ENCODE results near the gene ABCB9.
"Not testable (repeated sequence)": the region's sequence is repeated elsewhere in the genome, so short reads cannot be mapped to it uniquely, and the experiment has no call there.

The ABCB9 gene

DNA sequence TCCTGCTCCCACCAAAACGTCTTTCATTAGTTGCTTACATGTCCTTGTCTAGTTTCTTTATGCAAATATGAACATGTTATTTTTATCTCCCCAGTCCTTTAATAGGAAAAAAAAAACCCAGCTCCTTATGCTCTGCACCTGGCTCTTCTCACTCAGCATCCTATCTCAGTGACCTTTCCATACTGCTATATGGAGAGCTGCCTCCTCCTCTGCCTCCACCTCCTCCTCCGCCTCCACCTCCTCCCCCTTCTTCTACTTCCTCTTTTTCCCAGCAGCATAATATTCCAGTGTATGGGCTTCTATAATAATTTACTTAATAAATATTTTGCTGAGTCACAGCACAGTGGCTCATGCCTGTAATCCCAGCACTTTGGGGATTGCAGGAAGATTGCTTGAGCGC, 31.5 kb downstream of the ABCB9 start:
- DNase-seq = no peak

- no peak for DNase-seq
Observed at GRCh38 chr12:122932207-122932606, 34.1 kb downstream of the ABCB9 start.

GRCh38 chr12:122929812-122930211, 36.5 kb downstream of the ABCB9 start:
- DNase-seq = no peak

DNA sequence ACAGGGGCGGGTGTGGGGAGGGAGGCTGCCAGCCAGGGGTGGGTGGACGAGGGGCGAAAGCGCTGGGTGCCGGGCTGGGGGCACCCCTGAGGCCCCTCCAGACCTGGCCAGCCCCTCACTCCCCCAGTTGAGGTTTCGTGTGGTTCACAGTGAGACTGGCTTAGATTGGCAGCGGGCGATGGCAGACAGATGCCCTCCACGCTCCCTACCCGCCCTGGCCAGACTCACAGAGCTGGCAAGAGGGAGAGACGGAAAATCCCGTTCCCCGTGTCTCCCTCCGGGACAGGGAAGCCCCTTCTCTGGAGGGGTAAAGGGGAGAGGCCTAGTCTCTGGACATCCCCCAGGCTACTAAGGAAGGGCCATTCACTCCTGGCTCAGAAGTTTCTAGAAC, 37.1 kb downstream of the ABCB9 start:
- DNase-seq = no peak

- DNase-seq = no peak
Observed at GRCh38 chr12:122928404-122929147, 37.7 kb downstream of the ABCB9 start.

DNA sequence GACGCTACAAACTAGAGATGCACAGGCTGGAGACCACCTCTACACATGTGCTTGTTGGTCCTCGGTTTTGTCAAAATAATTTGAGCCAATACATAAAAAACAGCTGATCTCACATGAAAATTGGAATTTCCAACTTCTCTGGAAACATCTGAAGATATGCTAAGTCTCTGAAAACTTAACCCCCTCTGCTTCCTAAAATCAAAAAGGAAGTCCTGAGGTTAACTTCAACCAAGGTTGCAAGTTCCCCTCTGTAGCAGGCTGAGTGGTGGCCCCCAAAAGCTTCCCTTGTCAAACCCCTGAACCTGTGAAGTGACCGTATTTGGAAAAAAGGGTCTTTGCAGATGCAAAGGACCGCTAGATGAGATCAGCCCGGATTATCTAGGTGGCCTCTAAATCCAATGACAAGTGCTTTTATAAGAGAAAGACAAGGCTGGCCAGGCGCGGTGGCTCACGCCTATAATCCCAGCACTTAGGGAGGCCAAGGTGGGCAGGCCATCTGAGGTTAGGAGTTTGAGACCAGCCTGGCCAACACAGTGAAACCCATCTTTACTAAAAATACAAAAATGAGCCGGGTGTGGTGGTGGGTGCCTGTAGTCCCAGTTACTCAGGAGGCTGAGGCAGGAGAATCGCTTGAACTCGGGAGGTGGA, 38.4 kb downstream of the ABCB9 start:
- DNase-seq = no peak

DNA sequence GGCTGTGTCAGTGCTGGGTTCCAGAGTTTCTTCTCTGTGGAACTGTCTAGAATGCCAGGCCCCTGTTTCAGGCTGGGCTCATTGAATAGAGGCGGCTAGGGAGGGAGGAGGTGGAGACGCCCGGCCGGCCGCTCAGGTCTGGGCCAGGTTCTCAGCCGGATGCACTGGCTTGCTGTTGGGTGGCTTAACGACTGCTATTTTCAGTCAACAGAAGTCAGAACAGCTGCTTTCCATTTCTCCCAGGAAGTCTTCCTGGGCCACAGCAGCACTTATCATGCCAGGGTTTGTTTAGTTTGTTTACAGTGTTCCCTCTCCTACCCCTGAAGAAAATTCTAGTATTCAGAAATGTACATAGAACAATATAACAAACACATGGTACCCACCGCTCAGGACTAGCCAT, 44.3 kb downstream of the ABCB9 start:
- no peak for DNase-seq

- DNase-seq = no peak
Observed at GRCh38 chr12:122920687-122921086, 45.6 kb downstream of the ABCB9 start.

DNA sequence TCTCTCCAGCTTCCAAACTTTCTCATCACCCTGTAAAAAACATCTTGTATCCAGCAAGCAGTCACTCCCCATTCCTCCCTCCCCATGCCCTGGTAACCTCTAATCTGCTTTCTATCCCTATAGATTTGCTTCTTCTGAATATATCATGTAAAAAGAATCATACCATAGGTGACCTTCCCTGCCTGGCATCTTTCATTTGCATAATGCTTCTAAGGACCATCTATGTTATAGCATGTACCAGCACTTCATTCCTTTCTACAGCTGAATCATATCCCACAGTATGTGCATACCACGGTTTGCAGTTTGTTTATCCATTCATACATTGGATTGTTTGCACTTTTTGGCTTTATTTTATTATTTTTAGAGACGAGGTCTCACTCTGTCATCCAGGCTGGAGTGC, 47.4 kb downstream of the ABCB9 start:
- DNase-seq = no peak

- no peak for DNase-seq
Observed at GRCh38 chr12:122917507-122918121, 48.6 kb downstream of the ABCB9 start.

DNA sequence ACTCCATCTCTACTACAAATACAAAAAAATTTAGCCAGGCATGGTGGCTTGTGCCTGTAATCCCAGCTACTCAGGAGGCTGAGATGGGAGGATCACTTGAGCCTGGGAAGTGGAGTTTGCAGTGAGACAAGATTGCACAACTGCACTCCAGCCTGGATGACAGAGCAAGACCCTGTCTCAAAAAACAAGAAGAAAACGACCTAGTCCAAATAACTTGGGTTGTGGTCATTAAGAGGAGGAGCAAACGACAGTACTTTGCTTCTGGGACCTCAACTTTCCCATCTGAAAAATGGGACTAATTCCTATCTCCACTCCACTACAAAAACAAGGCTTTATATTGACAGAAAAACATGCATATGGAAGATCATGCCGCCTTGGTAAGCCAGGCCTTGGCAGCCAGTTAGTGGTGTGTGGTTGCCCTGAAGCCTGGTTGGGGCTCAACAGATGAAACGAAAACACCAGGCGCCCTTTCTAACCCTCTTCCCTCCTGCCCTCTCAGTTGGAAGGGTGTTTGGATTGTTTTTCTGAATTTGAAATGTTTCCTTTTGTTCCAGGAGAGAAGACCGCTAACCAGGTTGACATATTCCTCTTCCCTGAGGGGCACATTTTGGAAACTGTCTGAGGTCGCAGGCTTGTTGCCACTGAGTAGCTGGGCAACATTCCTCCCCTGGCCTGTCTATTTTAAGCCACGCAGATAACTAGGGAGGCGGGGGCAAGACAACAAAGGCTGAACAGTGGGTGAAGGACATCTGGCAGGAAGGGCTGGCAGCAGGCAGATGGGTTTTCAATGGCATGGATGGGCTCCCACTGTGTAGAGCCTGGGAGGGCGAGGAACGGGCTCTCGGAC, 56.6 kb downstream of the ABCB9 start:
- DNase-seq = no peak

- no peak for DNase-seq
Observed at GRCh38 chr12:122908915-122909314, 57.3 kb downstream of the ABCB9 start.

GRCh38 chr12:122905258-122905657, 61.0 kb downstream of the ABCB9 start:
- DNase-seq = not testable (repeated sequence)

GRCh38 chr12:122903693-122904034, 62.6 kb downstream of the ABCB9 start:
- no peak for DNase-seq

DNA sequence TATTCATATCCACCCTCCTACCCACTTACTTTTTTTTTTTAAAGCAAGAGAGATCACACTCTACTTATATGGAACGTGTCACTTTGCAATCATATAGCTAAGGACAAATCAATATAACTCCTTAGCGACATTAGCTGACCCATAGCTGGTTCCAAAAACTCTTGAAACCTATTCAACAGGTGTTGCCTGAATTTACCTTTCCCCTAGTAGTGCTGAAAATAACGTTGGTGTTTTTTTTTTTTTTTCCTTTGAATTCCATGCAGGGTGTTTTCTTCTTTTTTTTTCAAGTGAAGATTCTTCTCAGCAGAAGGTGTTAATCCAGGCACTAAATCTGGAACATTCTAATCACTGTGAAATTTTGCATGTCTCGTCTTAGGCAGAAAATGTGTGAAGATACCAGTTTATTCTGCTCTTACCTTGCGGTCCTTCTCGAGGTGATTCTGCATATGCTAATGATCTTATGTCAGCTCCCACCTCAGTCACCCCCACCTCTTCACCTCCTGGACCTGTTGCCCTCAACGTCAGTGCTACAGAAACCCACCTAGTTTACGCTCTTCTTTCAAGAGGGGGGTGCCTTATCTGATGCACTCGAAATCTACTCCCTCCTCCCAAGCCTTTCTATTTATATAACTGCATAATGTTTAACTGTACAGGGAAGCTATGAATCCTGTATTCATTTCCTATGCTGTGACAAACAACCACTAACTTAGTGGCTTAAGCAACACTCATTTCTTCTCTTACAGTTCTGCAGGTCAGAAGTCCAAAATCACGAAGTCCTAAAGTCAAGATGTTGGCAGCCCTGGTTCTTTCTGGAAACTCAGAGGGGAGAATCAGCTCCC, 63.2 kb downstream of the ABCB9 start:
- DNase-seq = no peak

DNA sequence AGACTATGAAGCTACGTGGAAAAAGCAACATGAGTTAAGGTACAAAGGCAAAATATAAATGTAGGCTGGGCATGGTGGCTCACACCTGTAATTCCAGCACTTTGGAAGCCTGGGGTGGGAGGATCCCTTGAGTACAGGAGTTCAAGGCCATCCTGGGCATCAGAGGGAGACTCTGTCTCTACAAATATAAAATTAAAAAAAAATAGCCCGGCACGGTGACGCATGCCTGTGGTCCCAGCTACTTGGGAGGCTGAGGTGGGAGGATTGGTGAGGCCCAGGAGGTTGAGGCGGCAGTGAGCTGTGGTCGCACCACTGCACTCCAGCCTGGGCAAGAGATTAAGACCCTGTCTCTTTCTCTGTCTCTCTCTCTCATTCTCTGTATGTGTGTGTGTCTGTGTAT, 66.4 kb downstream of the ABCB9 start:
- no peak for DNase-seq

DNA sequence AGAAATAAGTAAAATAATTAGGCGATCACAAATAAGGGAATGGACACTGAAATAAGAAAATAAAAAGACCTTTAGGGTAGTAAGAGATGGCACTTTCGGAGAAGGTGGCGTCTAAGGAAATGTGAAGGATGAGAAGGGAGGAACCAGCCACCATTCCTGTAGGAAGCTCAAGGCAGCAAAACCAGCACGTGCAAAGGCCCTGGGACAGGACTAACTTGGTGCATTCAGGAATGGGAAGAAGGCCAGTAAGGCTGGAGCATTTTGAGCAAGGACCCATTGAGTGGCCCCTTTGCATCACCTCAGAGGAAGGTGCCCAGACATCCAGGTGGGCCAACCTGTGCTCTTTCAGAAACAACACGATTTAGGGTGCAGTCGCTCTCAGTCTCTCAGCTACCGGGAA, 69.6 kb downstream of the ABCB9 start:
- DNase-seq = no peak

GRCh38 chr12:122895704-122896636, 70.3 kb downstream of the ABCB9 start, which contains the start of gene VPS37B:
Gene VPS37B, minus strand, starts transcription at chr12:122896124. Its CDS starts 62 bp downstream, at chr12:122896062.
- DNase-seq = peak; percentile 86

- DNase-seq = no peak
Observed at GRCh38 chr12:122895320-122895703, 71.0 kb downstream of the ABCB9 start.

GRCh38 chr12:122894193-122895121, 71.8 kb downstream of the ABCB9 start:
- no peak for DNase-seq

All from activated CD4-positive, alpha-beta T cell treated with anti-CD3 and anti-CD28 coated beads for 1 hour (primary cell).